NCI-H69 (cell line): Measurements from ENCODE around the gene DCST1.
A peak's percentile ranks its signal among the peaks of the same experiment; 100 is the strongest.

ENCODE experiments used
- DNase-seq: peaks from one replicate; lab custom pipeline; 2025; lab: John Stamatoyannopoulos, UW

The DCST1 gene

GRCh38 chr1:155052439-155053395 lies 19.1 kb downstream of the DCST1 start:
- peak; percentile 40 for DNase-seq

GRCh38 chr1:155053531-155054105 lies 20.0 kb downstream of the DCST1 start:
- DNase-seq: no peak

GRCh38 chr1:155057104-155057503 lies 23.5 kb downstream of the DCST1 start:
- no peak for DNase-seq

GRCh38 chr1:155057788-155058211 lies 24.2 kb downstream of the DCST1 start:
- no peak for DNase-seq

- no peak for DNase-seq
These were observed 27.1 kb downstream of the DCST1 start for GRCh38 chr1:155060736-155061135.

- DNase-seq: peak; percentile 95
These were observed 27.9 kb downstream of the DCST1 start for GRCh38 chr1:155061381-155062150.

- peak; percentile 69 for DNase-seq
These were observed 28.6 kb downstream of the DCST1 start for GRCh38 chr1:155062151-155062686.

- DNase-seq: peak; percentile 84
These were observed 29.2 kb downstream of the DCST1 start for GRCh38 chr1:155062702-155063411.

GRCh38 chr1:155063550-155064110 lies 30.0 kb downstream of the DCST1 start, which contains the start of gene EFNA4:
EFNA4 (plus strand) TSS chr1:155063740; CDS start chr1:155063824, 84 bp downstream.
- DNase-seq: peak; percentile 90

GRCh38 chr1:155064111-155064831 lies 30.6 kb downstream of the DCST1 start:
- peak; percentile 76 for DNase-seq

- no peak for DNase-seq
These were observed 31.3 kb downstream of the DCST1 start for GRCh38 chr1:155064832-155065429.

GRCh38 chr1:155066777-155067176 lies 33.2 kb downstream of the DCST1 start:
- no peak for DNase-seq

GRCh38 chr1:155068599-155068998 lies 35.0 kb downstream of the DCST1 start:
- DNase-seq: peak; percentile 25

GRCh38 chr1:155069551-155070157 lies 36.0 kb downstream of the DCST1 start:
- DNase-seq: peak; percentile 94

GRCh38 chr1:155070158-155070621 lies 36.6 kb downstream of the DCST1 start:
- DNase-seq: peak; percentile 89

- DNase-seq: peak; percentile 95
These were observed 37.3 kb downstream of the DCST1 start for GRCh38 chr1:155070721-155071569.

- peak; percentile 92 for DNase-seq
These were observed 38.1 kb downstream of the DCST1 start for GRCh38 chr1:155071701-155072100.

- peak; percentile 42 for DNase-seq
These were observed 39.1 kb downstream of the DCST1 start for GRCh38 chr1:155072531-155073289.
